Activated effector memory CD4-positive, alpha-beta T cell treated with Interleukin-2 at 50 U/mL for 16 hours (primary cell): Measurements from ENCODE around the gene RAB3D.
"Not testable (repeated sequence)": the region's sequence is repeated elsewhere in the genome, so short reads cannot be mapped to it uniquely, and the experiment has no call there.

ENCODE experiments used
- DNase-seq: peaks from one replicate; pipeline ENCODE4 v3.0.0-alpha.2; 2020

RAB3D gene

GRCh38 chr19:11365557-11366117, 26.2 kb upstream of the RAB3D start:
- no peak for DNase-seq

GRCh38 chr19:11364935-11365334, 25.5 kb upstream of the RAB3D start:
- no peak for DNase-seq

- DNase-seq, result no peak
These were observed 24.9 kb upstream of the RAB3D start for GRCh38 chr19:11364296-11364904.

GRCh38 chr19:11363881-11364280, 24.4 kb upstream of the RAB3D start:
- no peak for DNase-seq

- no peak for DNase-seq
These were observed 22.6 kb upstream of the RAB3D start for GRCh38 chr19:11361771-11362731.

- DNase-seq, result no peak
These were observed 21.7 kb upstream of the RAB3D start for GRCh38 chr19:11361037-11361770.

GRCh38 chr19:11359421-11359820, 20.0 kb upstream of the RAB3D start:
- no peak for DNase-seq

GRCh38 chr19:11356676-11357550, 17.5 kb upstream of the RAB3D start:
- no peak for DNase-seq

- no peak for DNase-seq
These were observed 16.6 kb upstream of the RAB3D start for GRCh38 chr19:11356074-11356397.

- DNase-seq, result peak; percentile 67
These were observed 16.0 kb upstream of the RAB3D start, which contains the start of gene PLPPR2 for GRCh38 chr19:11355160-11356073. PLPPR2 (plus strand) TSS chr19:11355432; CDS start chr19:11357674, 2,242 bp downstream.

- not testable (repeated sequence) for DNase-seq
These were observed 14.6 kb upstream of the RAB3D start for GRCh38 chr19:11354102-11354501.

GRCh38 chr19:11349171-11349570, 9.7 kb upstream of the RAB3D start:
- no peak for DNase-seq

- no peak for DNase-seq
These were observed 8.1 kb upstream of the RAB3D start for GRCh38 chr19:11347546-11348039.

- DNase-seq, result peak; percentile 98
These were observed 6.9 kb upstream of the RAB3D start, which contains the start of the genes CCDC159 and TMEM205 for GRCh38 chr19:11346104-11346940. CCDC159 (plus strand) TSS chr19:11346519; CDS start chr19:11346607, 88 bp downstream. TMEM205 (minus strand) TSS chr19:11346268; CDS start chr19:11345619, 649 bp downstream.

GRCh38 chr19:11345122-11345803, 5.8 kb upstream of the RAB3D start:
- DNase-seq, result no peak

GRCh38 chr19:11342429-11342828, 3.0 kb upstream of the RAB3D start:
- no peak for DNase-seq

- not testable (repeated sequence) for DNase-seq
These were observed 626 bp upstream of the RAB3D start for GRCh38 chr19:11340099-11340467.

- no peak for DNase-seq
These were observed 746 bp downstream of the RAB3D start for GRCh38 chr19:11338569-11339253.
